ENCODE data around the gene WTIP. TPM values are rescaled to one million over a fixed set of nuclear protein-coding genes. Genes with fewer than 3 reads are reported as not detected.
A peak's percentile ranks its signal among the peaks of the same experiment; 100 is the strongest.

Gene WTIP
- total and polyA plus RNA-seq, 2 donors from 2014 or later = 15.5 to 22.3 TPM

GRCh38 chr19:34502582-34503411, 21.2 kb downstream of the WTIP start:
- no peaks in the 10 kb centered on the region for H3K27me3 ChIP-seq (ENCODE audit: control insufficient read depth, insufficient read depth, low read length)
- no peaks in the 10 kb centered on the region for H3K36me3 ChIP-seq (ENCODE audit: control insufficient read depth in 2 of 3, insufficient read depth in 3 of 3, low read length in 3 of 3)
- no peak overlapping the region for H3K27ac ChIP-seq (ENCODE audit: low read depth in 2 of 2, low read length in 2 of 2)
- no peak for TF ChIP-seq CTCF (IDR thresholded peaks at IDR 0.05; ENCODE audit: borderline replicate concordance, extremely low read depth, insufficient read depth)
- no peaks in the 10 kb centered on the region for H3K9me3 ChIP-seq (ENCODE audit: control insufficient read depth in 2 of 3, insufficient read depth in 1 of 3, low read length in 3 of 3)
- DNase-seq (peak in 1 of 5 donors; percentile 68), FAIRE-seq (no peak)
- intact Hi-C loops (cut with DNase I) = no loop called here
- H3K4me1 ChIP-seq (ENCODE audit: control insufficient read depth in 2 of 3, insufficient read depth in 2 of 3, low read depth in 1 of 3, low read length in 3 of 3) = peaks cover 0 to 3% (median 0%) of the 10 kb centered on the region in 3 donors
- H3K9ac ChIP-seq (ENCODE audit: low read length in 3 of 3) = no peak overlapping the region
- H3K4me3 ChIP-seq (ENCODE audit: low read length in 3 of 3) = no peak overlapping the region

- Histone ChIP-seq H3K9me3 (ENCODE audit: control insufficient read depth in 2 of 3, insufficient read depth in 1 of 3, low read length in 3 of 3) (no peaks in the 10 kb centered on the region), H3K27ac (ENCODE audit: low read depth in 2 of 2, low read length in 2 of 2) (no peak overlapping the region), H3K27me3 (ENCODE audit: control insufficient read depth, insufficient read depth, low read length) (no peaks in the 10 kb centered on the region), H3K4me1 (ENCODE audit: control insufficient read depth in 2 of 3, insufficient read depth in 2 of 3, low read depth in 1 of 3, low read length in 3 of 3) (peaks cover 0 to 3% (median 0%) of the 10 kb centered on the region in 3 donors), H3K36me3 (ENCODE audit: control insufficient read depth in 2 of 3, insufficient read depth in 3 of 3, low read length in 3 of 3) (no peaks in the 10 kb centered on the region), H3K9ac (ENCODE audit: low read length in 3 of 3) (no peak overlapping the region), H3K4me3 (ENCODE audit: low read length in 3 of 3) (no peak overlapping the region)
- intact Hi-C loops (cut with DNase I) = no loop called here
- no peak for TF ChIP-seq CTCF (IDR thresholded peaks at IDR 0.05; ENCODE audit: borderline replicate concordance, extremely low read depth, insufficient read depth)
- FAIRE-seq (no peak), DNase-seq (peak in 1 of 5 donors; percentile 68)
Observed at GRCh38 chr19:34503531-34504272, 22.1 kb downstream of the WTIP start.

- no peak for TF ChIP-seq CTCF (IDR thresholded peaks at IDR 0.05; ENCODE audit: borderline replicate concordance, extremely low read depth, insufficient read depth)
- Histone ChIP-seq H3K27ac (ENCODE audit: low read depth in 2 of 2, low read length in 2 of 2) (no peak overlapping the region), H3K9ac (ENCODE audit: low read length in 3 of 3) (no peak overlapping the region), H3K9me3 (ENCODE audit: control insufficient read depth in 2 of 3, insufficient read depth in 1 of 3, low read length in 3 of 3) (no peaks in the 10 kb centered on the region), H3K4me1 (ENCODE audit: control insufficient read depth in 2 of 3, insufficient read depth in 2 of 3, low read depth in 1 of 3, low read length in 3 of 3) (peaks cover 0 to 3% (median 0%) of the 10 kb centered on the region in 3 donors), H3K4me3 (ENCODE audit: low read length in 3 of 3) (no peak overlapping the region), H3K27me3 (ENCODE audit: control insufficient read depth, insufficient read depth, low read length) (no peaks in the 10 kb centered on the region), H3K36me3 (ENCODE audit: control insufficient read depth in 2 of 3, insufficient read depth in 3 of 3, low read length in 3 of 3) (no peaks in the 10 kb centered on the region)
- DNase-seq (no peak), FAIRE-seq (no peak)
- intact Hi-C loops (cut with DNase I) = no loop called here
Observed at GRCh38 chr19:34504273-34504808, 22.8 kb downstream of the WTIP start.

Measured in kidney (tissue), 14 donors.